Activated CD4-positive, alpha-beta T cell treated with anti-CD3 and anti-CD28 coated beads, Interleukin-2, amount 50 U/mL, for 4 hours (primary cell): ENCODE data around the gene BACH2.
"Not testable (repeated sequence)": the region's sequence is repeated elsewhere in the genome, so short reads cannot be mapped to it uniquely, and the experiment has no call there.

Source experiments
- DNase-seq, 2 experiments: peaks; one replicate each; pipeline ENCODE4 v3.0.0-alpha.2; 2020

The BACH2 gene

DNA sequence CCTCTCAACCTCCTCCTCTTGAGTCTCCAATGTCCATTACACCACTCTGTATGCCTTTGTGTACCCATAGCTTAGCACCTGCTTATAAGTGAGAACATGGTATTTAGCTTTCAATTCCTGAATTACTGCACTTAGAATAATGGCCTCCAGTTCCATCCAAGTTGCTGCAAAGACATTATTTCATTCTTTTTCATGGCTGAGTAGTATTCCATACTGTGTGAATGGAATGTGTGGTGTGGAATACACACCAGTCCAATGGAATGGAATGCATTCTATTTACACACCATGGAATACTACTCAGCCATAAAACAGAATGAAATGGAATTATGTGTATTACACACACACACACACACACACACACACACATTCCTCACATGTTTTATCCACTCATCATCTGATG lies 116.1 kb downstream of the BACH2 start:
- no peak for DNase-seq

DNA sequence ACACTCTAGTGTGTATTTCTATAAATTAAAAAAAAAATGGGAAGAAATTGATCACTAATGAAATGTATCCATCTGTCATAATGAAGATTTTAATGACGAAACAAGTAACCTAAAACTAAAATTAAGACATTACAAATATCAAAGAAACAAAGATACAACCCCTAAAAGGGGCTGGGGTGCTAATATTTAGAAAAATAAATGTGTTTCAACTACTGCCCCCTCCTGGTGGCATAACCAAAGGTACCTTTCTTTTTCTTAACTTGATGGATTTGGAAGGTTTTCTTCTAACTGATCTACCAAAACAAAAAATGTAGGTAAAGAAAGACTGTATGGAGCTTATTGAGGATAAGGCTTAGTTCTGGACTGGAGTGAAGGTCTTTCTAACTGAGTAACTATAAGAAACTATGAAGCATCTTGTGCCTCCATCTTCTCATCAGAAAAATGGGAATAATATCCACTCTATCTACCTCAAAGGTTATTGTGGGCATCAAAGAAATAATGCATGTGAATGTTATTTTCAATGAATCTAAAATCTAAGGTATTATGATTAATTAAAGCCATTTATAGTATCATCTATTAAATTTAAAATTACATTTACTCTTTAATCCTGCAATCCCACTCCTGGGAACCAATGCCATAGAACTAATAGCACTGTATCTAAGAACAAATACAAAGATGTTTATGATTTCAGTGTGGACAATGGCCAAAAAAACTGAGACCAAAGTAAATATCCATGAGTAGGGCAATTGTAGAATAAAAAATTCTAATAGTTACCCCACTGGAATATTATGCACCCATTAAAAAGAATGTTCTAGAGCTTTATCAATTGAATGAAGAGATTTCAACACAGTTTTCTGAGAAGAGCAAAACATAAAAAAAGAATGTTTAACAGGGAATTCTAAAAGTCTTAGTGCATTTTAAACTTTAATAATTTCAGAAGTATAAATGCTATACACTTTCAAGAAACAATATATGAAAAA lies 117.2 kb downstream of the BACH2 start:
- no peak for DNase-seq

DNA sequence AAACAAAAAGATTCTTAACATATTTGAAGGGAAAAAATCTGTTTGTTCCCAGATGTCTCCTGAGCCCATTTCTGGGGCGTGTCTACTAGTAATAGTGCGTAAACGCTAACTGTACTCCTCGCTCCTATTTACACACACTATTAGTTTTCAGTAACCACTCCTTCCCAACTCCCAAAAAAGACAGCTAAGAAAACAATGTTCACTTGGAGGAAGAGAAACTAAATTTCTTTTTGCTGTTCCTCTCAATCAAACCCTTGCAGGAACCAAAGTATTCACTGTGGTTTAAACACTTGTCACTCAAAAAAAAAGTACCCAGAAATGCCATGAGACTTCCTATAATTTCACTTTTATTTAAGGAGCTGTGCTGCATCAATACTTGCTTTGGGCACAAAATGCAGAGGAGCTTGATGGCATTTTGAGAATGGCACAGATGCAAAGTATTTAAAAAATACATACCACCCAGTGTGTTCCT lies 118.2 kb downstream of the BACH2 start:
- DNase-seq, result no peak

DNA sequence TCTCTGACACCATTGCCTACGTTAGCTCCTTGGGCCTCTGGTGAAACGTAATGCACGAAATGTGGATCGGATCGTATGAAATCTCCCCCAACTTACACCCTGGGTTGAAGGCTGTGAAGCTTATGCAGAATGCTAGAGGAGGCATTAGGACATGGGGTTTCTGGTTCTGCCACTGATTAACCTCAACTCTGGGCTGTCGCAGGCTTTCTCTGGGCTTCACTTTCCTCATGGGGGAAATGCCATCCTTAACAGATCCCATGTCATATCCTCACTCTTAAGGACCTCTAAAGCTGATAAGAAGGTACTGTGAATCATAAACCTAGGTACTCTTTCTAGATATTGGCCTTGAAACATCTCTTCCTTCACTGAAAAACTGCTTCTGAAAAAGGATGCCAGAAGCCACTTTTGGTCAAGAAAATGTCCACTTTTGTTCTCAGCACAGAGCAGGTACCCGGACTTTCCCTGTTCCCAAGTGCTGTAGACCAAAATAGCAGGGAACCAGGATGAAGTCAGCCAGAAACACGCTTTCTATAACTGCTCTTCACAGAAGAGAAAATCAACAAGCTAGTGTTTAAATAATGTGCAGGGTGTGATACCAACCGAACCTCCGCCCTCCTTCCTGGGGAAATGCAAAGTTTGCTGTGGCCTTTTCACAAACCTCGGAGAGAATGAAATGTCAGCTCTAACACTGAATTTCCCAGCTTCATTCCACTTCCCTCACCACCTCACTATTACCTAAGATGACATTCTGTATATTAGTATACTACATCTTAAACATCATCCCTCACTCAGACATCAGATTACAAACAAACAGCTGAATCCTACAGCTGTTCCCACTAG lies 118.9 kb downstream of the BACH2 start:
- DNase-seq, result no peak

DNA sequence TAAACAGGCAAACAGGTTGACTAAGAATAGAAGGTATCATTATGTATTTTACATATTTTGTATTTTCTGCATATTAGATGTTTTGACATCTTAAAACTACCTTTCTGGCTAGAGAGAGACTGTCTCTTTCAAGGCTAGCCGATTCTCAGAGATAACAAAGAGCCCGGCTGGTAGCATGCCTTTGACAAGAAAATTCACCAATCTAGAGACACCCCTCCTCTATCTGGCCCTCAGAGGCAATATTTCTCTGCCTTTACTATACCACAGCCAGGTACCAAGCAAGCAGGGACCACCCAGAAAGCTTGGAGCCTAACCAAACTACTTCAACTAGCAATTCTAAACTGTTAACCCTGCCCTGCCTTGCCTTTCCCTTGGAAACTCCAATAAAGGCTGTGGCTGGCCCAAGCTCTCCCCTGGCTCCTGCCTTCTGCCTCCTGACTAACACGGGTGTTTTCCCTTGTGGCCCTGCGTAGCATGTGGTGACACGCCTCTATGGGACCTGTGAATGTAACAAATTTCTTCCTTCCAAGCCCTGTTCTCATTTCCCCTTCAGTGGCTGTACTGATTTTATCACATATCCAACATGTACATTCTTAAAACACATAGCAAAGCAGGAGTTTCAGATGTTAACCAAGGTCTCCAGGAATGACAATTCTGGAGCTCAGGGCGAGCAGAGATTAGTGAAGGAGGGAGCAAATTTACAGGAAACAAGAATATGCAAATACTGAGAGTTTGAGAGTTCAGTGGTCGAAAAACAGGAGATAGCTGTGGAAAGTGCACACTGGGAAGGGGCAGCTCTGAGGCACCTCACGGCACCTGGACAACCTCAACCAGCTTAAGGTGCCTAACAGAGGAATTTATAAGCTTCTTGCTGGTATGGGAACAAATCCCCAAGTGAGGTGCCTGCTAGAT lies 120.8 kb downstream of the BACH2 start:
- peak; percentile 48 to 49 for DNase-seq

DNA sequence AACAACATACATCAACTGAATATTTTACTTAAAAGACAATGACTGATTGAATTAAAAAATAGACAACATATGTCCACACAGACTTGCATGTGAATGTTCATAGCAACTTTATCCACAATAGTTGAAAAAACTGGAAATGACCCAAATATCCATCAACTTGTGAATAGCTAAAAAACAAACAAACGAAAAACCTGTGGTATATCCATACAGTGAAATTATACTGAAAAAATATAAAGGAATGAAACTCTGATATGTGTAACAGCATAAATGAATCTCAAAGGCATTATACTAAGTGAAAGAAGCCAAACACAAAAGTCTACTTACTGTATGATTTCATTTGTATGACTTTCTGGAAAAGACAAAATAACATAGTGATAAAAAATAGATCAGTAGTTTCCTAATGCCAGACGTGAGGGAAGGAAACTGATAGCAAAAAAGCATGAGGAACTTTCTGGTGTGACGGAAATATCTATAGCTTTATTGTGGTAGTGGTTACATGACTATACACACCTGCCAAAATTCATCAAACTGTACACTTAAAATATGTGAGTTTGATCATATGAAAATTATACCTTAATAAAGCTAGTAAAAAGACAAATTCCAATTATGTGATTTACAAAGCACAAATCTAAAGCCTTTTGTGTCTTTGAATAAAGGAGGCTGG lies 123.2 kb downstream of the BACH2 start:
- no peak for DNase-seq

DNA sequence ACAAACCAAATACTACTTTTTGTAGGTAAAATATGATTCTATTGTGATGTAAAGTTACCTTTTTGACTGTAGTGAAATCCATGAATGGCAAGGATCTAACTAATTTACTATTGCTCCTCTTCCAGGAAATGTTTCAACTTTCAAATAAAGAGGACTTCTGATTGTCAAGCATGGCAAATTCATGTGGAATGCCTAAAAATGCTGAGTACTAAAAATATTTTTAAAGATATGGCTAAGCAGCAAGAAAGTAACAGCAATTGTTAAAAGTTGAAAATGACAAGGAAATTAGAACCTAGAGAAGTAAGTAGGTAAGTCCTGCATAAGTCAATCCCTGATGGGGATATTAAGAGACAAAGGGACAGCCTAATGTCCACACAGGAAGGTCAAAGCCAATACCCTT lies 126.0 kb downstream of the BACH2 start:
- DNase-seq, result no peak

DNA sequence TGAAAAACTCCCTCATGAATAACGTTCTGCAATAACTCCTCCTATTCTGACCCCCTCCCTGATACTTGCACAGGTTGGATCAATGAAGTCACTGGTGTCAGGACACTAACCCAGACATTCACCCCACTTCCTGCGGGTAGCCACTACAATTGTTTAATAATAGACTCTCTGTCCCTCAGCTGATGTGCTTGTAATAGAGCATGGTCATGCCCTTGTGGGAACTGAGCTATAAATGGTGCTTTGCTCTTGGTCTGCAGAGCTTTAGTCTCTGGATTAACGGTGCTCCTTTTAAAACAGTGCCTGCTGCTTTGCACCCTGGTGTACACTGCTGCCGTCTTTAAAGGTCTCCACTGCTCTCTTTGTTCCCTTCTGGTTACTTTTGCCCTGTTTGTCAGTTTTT lies 127.3 kb downstream of the BACH2 start:
- DNase-seq, result no peak

DNA sequence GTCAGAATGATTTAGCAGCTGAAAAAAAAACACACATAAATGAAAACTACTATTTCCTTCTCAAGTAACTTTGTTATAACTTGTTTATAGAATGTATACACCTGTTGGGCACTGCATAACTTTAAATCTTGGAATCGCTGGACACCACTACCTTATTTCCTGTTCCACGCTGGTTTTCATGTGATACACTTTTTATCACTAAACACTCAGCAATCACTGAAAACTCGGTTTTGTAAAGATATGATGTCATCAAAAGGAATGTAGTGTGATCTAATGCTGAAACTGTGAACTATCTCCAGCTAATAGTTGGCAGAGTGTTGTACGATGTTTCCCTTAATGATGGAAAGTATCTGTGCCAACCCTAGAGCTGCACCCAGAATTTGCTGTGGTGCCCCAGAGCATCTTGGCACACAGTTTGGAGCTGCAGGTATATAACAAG lies 127.9 kb downstream of the BACH2 start:
- DNase-seq, result no peak

DNA sequence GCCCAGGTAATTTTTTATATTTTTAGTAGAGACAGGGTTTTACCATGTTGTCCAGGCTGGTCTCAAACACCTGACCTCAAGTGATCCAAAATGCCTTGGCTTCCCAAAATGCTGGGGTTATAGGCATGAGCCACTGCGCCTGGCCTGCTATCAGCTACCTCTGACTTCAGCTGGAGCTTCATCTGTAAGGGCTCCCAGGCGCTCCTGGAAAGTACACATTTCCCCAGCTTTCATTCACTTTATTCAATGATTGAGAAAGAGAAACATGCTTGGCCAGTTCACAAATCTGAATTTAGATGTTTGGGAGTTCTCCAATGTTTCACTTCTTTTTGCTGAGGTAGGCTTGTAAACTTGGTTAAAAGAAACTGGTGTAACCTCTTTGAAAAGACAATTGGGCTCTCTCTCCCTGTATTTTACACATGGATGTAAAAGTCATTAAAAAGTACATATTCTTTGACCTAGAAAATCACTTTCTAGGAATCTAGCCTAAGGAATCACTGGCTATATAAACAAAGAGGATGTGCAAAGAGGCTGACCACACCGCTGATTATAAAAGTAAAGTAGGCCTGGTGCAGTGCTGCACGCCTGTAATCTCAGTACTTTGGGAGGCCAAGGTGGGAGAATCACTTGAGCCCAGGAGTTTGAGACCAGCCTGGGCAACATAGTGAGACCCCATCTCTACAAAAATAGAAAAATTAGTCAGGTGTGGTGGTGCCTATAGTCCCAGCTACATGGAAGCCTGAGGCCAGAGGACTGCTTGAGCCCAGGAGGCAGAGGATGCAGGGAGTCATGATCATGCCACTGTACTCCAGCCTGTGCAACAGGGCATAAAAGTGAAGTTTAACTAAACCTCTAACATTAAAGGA lies 128.9 kb downstream of the BACH2 start:
- no peak for DNase-seq

DNA sequence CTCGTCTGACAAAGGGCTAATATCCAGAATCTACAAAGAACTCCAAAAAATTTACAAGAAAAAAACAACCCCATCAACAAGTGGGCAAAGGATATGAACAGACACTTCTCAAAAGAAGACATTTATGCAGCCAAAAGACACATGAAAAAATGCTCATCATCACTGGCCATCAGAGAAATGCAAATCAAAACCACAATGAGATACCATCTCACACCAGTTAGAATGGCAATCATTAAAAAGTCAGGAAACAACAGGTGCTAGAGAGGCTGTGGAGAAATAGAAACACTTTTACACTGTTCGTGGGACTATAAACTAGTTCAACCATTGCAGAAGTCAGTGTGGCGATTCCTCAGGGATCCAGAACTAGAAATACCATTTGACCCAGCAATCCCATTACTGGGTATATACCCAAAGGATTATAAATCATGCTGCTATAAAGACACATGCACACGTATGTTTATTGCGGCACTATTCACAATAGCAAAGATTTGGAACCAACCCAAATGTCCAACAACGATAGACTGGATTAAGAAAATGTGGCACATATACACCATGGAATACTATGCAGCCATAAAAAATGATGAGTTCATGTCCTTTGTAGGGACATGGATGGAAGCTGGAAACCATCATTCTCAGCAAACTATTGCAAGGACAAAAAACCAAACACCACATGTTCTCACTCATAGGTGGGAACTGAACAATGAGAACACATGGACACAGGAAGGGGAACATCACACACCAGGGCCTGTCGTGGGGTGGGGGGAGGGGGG lies 130.3 kb downstream of the BACH2 start:
- not testable (repeated sequence) for DNase-seq

DNA sequence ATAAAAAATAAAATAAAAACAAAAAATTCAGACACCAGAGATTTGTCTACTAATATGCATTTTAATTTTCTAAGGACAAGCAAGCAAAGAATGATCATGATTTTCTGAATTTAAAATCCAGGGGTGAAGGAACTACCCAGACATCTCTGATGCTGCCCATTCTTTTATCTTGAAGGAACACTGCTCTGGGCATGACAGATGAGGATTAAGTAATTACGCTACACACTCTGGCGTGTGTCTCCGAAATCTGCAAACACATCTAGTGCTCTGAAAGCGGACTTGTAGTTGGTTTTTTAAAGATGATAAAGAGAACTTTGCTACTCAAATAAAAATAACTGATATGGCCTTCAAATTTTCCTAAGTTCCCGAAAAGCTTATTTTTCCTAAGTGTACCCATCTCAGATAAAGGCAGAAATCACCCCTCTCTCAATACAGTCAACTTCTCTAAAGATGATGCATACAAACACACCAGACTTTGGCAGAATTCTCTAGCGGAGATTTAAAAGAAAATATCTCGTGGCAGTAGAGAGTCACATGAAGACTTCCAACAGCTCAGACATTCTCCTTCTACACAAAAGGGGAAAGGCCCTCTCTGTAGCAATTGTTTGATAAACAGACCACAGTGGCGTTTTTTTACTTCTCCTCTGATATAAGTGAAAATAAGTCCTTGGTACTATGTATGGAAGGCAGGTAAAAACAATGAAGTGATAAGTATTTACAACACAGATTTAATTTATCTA lies 133.8 kb downstream of the BACH2 start:
- no peak for DNase-seq

DNA sequence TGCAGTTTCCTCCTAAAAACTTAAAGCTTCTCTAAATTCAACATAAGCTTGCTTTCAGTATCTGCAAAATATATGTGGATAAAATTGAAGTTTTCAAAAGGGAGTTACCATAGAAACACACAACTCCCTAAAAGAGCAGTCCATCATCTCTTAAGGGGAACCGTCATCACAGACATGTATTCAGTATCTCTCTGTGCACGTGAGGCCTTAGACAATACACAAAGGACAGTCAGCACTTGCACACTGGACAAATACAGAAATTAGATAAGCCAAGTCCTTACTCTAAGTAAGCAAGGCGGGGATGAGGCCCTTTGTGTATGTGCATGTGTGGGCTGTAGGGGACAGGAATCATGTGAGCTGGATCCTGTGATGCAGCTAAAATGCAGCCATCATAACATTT lies 136.6 kb downstream of the BACH2 start:
- no peak for DNase-seq

DNA sequence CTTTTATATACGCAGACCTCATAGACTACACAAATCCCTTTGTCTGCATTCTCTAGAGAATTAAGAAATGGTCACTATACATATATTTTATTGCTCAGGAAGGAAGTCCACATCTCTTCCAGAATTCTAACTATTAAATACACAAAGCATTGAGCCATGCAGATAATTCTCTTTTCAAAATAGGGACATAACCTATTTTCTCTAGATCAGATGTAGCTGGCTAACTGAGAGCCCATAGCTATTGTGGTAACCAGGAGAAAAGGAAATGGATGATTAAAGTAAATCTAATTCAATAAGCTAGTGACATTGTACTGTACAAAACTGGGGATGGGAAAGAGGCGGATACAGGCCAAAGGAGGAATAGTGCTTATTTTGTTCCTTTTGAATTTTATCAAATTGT lies 137.2 kb downstream of the BACH2 start:
- no peak for DNase-seq

DNA sequence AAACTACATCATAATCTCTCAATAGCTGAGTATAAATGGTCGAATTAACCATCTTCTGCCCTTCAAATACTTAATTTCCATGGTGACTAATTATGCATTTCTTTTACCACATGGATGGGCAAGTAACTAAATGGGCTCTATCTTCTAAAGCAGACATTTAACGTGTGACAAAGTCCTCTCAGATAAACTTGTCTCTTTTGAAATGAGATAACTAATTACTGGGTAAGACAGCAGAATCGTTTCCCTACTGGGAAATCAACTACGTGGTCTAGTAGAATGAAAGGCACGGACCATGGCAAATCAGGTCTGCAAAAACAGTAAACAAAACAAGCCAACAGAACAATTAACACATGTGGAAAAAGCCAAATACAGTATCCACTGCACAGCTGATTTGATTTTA lies 137.7 kb downstream of the BACH2 start:
- DNase-seq, result no peak

DNA sequence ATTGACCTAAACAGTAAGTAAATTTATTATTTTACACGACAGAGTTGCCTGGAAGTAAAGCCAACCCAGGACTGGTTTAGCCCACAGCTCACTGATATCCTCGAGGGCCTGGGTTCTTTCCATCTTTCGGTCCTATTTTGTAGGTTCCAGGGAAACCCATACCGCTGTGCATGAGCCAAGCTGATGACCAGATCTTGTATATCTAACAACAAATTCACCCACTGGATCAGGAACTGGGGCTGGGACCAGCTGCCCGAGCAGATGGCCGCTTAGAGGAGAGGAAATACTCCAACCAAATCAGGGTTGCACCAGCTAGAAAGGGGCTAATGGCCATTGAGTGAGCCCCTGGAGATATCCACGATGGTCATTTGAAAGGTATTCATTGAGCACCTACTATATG lies 139.2 kb downstream of the BACH2 start:
- DNase-seq, result no peak

DNA sequence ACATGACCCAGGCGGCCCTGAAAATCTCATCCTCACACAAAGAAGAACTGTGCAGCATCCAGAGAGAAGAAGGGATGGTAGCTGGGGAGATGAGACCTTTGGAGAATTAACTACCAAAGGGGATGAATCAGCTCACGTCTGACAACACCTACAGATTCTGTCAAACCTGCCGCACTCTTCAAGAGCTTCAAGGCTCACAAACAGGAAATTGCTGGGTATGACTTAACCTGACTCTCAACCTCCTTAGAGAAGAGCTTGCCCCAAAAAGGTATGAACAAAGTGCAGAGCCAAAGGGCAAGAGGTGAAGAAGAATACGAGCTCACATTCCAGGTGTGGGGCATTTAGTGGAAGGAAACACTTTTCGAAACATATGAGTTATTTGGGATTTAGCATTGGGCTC lies 139.8 kb downstream of the BACH2 start:
- peak; percentile 26 to 36 for DNase-seq

DNA sequence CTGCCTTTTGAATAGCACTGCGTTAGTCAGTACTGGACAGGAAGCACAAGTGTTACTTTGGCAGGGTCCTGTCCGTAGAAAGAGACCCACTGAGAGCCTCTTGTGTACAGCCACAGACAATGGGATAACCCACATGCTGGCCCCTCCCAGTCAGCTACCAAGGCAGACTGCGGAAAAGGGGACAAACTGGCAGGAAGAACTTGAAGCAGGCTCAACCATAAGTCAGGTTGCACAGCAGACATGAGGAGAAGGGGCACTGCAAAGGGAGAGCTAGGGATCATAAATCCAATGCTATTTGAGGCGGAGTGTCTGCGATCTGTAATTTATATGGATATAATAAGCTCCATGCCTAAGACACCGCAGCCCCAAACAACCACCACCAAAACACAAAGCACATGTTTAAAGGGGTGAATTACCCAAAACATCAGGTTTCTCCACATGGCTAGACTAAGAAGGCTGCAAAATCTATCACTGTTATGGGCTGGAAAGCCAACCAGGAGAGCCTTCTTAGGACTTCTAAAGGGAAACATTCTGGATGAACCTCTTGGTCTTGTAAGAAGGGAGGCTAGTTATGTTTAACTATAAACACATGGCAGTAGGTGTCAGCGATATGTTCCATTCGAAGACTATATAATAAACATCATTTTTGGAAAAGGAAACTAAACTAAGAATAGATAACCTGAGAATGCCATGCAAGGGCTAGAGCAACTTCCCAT lies 141.7 kb downstream of the BACH2 start:
- DNase-seq, result no peak
